Measurements from ENCODE around the gene NHLRC4.

NHLRC4 gene

GRCh38 chr16:531494-532125, 35.2 kb upstream of the NHLRC4 start:
- DNase-seq, result no peak

- DNase-seq, result no peak
Observed at GRCh38 chr16:533391-534123, 33.2 kb upstream of the NHLRC4 start.

- DNase-seq, result no peak
Observed at GRCh38 chr16:534135-534534, 32.7 kb upstream of the NHLRC4 start.

GRCh38 chr16:534856-535445, 31.9 kb upstream of the NHLRC4 start:
- DNase-seq, result no peak

- no peak for DNase-seq
Observed at GRCh38 chr16:535446-536405, 31.1 kb upstream of the NHLRC4 start.

GRCh38 chr16:536746-537145, 30.1 kb upstream of the NHLRC4 start:
- no peak for DNase-seq

GRCh38 chr16:537415-538335, 29.1 kb upstream of the NHLRC4 start:
- DNase-seq, result no peak

GRCh38 chr16:539901-540530, 26.8 kb upstream of the NHLRC4 start:
- no peak for DNase-seq

- DNase-seq, result no peak
Observed at GRCh38 chr16:540645-541340, 26.0 kb upstream of the NHLRC4 start.

GRCh38 chr16:543301-544164, 23.3 kb upstream of the NHLRC4 start:
- DNase-seq, result no peak

- DNase-seq, result no peak
Observed at GRCh38 chr16:544517-544916, 22.3 kb upstream of the NHLRC4 start.

- peak in 1 of 2 donors; percentile 24 for DNase-seq
Observed at GRCh38 chr16:546909-547770, 19.7 kb upstream of the NHLRC4 start.

GRCh38 chr16:548586-548985, 18.2 kb upstream of the NHLRC4 start:
- no peak for DNase-seq

GRCh38 chr16:549544-550263, 17.1 kb upstream of the NHLRC4 start:
- DNase-seq, result no peak

GRCh38 chr16:551210-551609, 15.6 kb upstream of the NHLRC4 start:
- DNase-seq, result no peak

- no peak for DNase-seq
Observed at GRCh38 chr16:552171-552570, 14.6 kb upstream of the NHLRC4 start.

GRCh38 chr16:553601-554296, 13.1 kb upstream of the NHLRC4 start:
- no peak for DNase-seq

GRCh38 chr16:554297-554621, 12.5 kb upstream of the NHLRC4 start:
- DNase-seq, result no peak

Measured in hippocampal formation (tissue), 2 donors.